Measurements from ENCODE around the gene FARP1.

FARP1 gene

DNA sequence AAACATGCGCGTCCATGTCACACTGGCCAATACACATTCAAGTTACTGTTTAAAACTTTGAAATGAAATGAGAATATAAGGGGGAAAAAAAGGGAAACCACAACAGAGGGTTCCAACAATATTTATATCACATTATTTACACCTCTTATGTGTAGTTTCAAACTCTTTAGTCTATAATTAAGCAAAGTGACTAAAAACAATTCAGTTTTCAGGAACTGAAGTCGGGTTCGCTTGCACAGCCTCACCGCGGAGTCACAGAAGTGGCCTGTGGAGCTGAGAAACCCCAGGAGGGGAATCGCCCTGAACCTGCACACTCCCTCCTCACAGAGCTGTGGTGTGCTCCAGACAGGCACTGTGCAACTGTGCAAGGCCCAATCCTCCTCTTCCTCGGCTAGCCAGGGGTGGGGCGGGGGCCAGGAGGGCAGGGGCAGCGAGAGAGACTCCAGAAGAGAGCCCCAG is 358.1 kb downstream of the FARP1 start:
- DNase-seq (ENCODE audit: low read depth in 2 of 2), result no peak

DNA sequence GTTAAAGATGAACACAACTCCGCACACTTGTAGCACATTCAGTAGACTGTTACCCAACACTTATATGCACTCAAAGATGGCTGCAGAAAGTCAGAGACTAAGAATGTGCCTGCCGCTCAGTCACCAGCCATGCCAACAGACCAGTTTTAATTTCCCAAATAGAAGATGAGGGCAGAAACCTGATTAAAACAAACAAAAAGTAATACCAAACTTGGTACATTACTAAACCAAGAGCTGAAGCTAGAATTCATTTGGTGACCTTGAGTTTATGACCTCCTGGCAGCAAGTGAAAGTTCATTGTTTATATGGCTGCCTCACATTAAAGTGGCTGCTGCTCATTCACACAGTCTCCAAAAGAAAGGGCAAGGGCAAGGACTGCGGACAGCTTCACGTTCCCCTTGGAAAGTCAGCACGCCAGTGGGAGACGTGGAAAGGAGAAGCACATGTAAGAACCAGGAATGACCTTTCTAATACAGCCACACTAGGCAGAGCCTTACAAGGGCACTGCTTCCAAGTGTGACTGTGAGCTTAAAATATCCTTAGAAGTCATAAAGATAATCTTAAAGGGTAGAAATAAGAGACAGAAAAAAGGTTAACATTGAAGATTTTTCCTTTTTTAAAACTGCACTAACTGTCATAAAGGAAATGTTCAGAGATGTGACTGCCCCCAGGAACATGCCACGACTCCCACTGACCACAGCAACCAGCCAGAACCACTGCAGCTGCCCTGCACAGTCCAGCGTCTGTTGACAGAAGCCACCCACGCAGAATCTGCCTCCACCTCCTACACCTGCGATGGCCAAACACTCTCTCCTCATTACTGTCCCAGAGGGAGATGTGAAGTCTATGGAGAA is 360.5 kb downstream of the FARP1 start:
- DNase-seq (ENCODE audit: low read depth in 2 of 2), result no peak

DNA sequence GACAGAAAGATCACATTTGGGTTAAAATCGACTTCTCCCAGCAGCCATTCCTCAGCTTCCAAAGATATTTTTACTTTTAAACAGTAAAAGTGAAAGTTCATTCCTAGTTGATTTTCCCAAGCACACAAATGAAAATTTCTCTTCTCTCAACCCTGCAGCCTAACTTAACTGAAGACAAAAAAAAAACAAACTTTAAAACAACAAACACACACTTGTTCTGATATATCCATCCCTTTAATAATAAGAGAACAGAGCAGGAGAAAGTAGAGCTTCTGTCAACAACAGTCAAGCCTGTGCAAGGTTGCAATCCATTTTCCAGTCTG is 361.1 kb downstream of the FARP1 start:
- no peak for DNase-seq (ENCODE audit: low read depth in 2 of 2)

DNA sequence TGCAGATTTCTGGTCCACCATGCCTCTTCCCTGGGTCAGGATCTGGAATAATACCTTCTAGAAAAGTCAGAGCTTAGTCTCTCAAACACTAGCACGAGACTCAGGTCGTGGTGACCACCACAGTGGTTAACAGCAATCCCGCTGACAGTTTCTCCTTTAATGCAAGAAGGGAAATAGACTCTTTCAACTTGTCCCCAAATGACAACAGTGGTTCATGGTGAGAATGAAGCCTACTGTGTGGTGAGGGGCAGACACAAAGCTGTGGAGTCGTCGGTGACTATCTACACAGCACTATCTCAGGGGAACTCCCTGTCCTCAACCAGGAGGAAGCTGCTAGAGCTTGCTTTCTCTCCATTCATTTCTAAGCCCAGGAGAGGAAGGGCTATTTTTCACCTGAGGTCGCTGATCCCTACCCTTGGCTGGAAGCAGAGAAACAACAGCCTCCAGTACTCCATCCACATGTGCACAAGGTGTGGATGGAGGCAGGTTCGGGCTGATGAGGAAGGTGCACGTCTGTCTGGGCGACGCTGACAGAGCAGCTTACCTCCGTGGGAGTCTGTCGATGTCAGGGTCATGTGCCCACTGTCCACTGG is 361.6 kb downstream of the FARP1 start:
- no peak for DNase-seq (ENCODE audit: low read depth in 2 of 2)

All from stimulated activated CD4-positive, alpha-beta T cell treated with anti-CD3 and anti-CD28 coated beads, Interleukin-1b, Interleukin-23, amount 100 ng/mL, for 1 hour (primary cell).